T-helper 2 cell treated with Interferon-gamma antibody and Interleukin-4, amounts not matched to agents 5 μg/mL and 100 μg/mL, for 36 hours (primary cell): ENCODE measurements around the gene TPM4.
A peak's percentile ranks its signal among the peaks of the same experiment; 100 is the strongest.
"Not testable (repeated sequence)": the region's sequence is repeated elsewhere in the genome, so short reads cannot be mapped to it uniquely, and the experiment has no call there.

ENCODE experiments used
- DNase-seq: peaks from one replicate; pipeline ENCODE4 v3.0.0; 2021; ENCODE audit warnings: low spot score
- H3K27ac Mint-ChIP-seq: one replicate; pipeline ENCODE4 v1.8.0; 2021; ENCODE audit warnings: mild to moderate bottlenecking, mixed read lengths
- H3K27me3 Mint-ChIP-seq: one replicate; pipeline ENCODE4 v1.8.0; 2021; ENCODE audit warnings: low read depth, mixed read lengths
- H3K36me3 Mint-ChIP-seq: one replicate; pipeline ENCODE4 v1.8.0; 2021; ENCODE audit warnings: low read depth, mixed read lengths
- H3K4me1 Mint-ChIP-seq: one replicate; pipeline ENCODE4 v1.8.0; 2021; ENCODE audit warnings: low read depth, mixed read lengths
- H3K4me3 Mint-ChIP-seq: one replicate; pipeline ENCODE4 v1.8.0; 2022; ENCODE audit warnings: mild to moderate bottlenecking, moderate library complexity, mixed read lengths
- H3K9me3 Mint-ChIP-seq: one replicate; pipeline ENCODE4 v1.8.0; 2021; ENCODE audit warnings: mixed read lengths

The TPM4 gene

DNA sequence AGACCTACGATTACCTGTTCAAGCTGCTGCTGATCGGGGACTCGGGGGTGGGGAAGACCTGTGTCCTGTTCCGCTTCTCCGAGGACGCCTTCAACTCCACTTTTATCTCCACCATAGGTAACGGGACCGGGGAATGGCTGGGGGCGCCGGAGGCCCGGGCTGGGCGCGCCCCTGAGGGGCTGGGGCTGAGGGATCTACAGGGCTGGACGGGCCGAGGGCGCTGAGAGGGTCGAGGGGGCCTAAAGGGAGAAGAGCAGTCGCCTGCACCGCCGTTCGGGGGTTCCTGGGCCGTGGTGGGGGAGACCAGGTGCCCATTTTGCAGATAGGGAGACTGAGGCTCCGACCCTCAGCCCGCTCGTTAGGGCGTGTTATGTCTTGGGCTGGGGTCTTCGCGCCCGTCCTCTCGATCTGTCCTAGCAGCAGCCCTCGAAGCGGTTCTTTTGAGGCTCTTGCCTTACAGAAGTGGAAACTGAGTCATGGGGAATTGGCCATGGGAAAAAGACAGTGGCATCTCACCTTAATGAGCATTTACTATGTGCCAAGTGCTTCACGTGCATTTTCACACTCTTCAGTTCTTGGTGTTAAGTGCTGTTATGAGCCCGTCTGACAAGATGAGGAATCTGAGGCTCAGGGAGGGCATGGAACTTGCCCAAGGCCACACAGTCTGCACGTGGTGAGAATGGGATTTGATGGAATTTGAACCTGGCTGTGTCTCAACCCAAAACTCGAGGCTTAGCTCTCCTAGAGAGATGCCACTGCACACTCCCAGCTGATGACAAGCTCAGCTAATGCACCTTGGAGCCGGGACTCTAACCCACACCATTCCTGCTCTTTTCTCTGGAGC lies 35.8 kb downstream of the TPM4 start:
- Mint-ChIP-seq H3K9me3 (no peaks in the 10 kb centered on the region), H3K36me3 (peaks cover 26% of the 10 kb centered on the region), H3K27me3 (no peaks in the 10 kb centered on the region), H3K27ac (peak overlapping the region; percentile 93), H3K4me1 (peaks cover 31% of the 10 kb centered on the region), H3K4me3 (peak overlapping the region; percentile 94)
- no peak for DNase-seq

DNA sequence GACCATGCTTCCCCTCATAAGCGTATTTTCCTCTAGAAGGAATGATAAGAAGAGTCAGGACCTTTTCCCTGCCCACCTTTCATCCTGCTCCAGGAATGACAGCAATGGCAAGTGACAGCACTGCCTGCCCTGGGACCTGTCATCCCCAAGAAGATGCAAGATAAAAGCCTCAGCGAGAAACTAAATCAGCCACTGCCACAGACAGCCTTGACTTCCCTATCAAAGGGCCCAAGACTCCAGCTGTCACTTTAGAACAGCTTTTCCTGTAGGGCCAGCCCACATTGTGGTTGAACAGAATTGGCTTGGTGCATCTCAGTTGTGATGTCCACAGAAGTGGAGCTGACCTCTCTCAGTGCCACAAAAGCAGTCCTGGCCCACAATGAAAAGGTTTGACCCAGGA lies 36.5 kb downstream of the TPM4 start:
- Mint-ChIP-seq H3K4me1 (peaks cover 38% of the 10 kb centered on the region), H3K27me3 (no peaks in the 10 kb centered on the region), H3K4me3 (peak overlapping the region; percentile 94), H3K36me3 (peaks cover 32% of the 10 kb centered on the region), H3K9me3 (no peaks in the 10 kb centered on the region), H3K27ac (peak overlapping the region; percentile 93)
- DNase-seq: no peak

DNA sequence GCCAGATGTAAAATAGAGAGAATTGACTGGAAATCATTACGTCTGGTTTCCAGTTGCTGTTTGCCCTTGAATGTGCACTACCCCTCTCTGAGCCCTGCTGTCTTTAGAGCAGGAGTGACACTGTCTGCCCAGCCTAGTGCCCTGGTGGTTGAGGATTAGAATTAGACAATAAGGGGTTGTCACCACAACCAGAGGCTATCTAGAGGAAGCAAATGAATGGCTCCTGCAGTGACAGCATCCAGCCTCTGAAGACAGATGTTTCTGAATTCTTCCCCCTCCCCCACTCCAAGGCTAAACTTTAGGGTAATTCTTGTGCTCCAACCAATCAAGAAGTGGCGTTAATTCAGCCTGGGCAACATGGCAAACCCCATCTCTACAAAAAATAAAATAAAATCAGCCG lies 37.4 kb downstream of the TPM4 start:
- H3K36me3 Mint-ChIP-seq: peaks cover 38% of the 10 kb centered on the region
- peak overlapping the region; percentile 72 for H3K27ac Mint-ChIP-seq
- DNase-seq: no peak
- H3K4me3 Mint-ChIP-seq: peak overlapping the region; percentile 66
- H3K9me3 Mint-ChIP-seq: no peaks in the 10 kb centered on the region
- H3K27me3 Mint-ChIP-seq: no peaks in the 10 kb centered on the region
- peaks cover 47% of the 10 kb centered on the region for H3K4me1 Mint-ChIP-seq

DNA sequence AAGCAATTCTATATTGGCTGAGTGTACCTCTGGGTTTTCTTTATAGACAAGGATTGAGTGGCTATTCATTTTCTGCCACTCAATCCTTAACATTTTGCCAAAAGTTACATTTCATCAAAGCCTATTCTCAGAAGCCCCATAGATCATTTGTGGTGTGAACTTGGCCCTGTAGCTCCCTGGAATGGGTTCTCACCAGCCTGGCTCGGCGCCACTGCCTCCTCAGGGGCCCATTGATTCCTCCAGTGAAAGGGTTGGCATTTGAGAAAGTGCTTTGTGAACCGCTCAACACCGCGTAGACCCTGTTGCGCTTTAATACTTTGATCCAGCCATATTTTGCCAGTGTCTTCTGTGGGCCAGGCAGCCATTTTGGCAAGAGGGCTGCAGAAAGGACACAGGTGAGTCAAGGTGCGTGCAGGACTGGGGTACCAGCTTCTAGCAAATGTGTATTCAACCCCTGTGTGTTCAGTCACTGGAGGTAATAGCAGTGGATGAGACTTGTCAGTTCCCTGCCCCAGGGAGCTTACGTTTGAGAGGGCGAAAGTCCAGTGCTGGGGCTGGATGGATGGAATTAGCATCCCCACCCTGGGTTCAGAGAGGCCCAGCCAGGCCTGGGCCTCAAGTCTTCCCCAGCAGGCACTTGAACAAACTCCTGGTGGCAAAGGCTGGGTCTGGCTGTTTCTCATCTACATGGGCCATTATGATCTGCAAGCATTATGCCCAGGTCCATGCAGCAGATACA lies 39.2 kb downstream of the TPM4 start:
- Mint-ChIP-seq H3K36me3 (peaks cover 51% of the 10 kb centered on the region), H3K27ac (peak overlapping the region; percentile 81), H3K4me3 (peak overlapping the region; percentile 59), H3K9me3 (no peaks in the 10 kb centered on the region), H3K4me1 (peaks cover 60% of the 10 kb centered on the region), H3K27me3 (no peaks in the 10 kb centered on the region)
- no peak for DNase-seq

DNA sequence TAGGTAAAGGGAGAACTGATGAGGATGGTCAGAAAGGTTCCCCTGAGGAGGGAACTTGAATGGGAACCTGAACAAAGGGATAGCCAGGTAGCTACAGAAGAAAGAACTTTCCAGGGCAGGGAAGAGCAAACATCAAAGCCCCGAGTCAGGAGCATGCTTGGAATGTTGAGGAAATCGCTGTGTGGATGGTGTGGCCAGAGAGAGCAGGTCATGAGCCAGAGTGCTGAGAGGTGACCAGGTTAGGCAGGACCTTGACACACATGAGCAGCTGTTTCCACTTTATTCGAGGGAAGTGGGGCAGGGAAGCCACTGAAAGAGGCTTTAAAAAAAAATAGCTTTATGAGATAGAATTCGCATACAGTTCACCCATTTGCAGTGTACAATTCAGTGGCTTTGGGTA lies 39.8 kb downstream of the TPM4 start:
- Mint-ChIP-seq H3K9me3 (no peaks in the 10 kb centered on the region), H3K4me3 (peak overlapping the region; percentile 59), H3K4me1 (peaks cover 58% of the 10 kb centered on the region), H3K27ac (peak overlapping the region; percentile 81), H3K36me3 (peaks cover 54% of the 10 kb centered on the region), H3K27me3 (no peaks in the 10 kb centered on the region)
- no peak for DNase-seq

DNA sequence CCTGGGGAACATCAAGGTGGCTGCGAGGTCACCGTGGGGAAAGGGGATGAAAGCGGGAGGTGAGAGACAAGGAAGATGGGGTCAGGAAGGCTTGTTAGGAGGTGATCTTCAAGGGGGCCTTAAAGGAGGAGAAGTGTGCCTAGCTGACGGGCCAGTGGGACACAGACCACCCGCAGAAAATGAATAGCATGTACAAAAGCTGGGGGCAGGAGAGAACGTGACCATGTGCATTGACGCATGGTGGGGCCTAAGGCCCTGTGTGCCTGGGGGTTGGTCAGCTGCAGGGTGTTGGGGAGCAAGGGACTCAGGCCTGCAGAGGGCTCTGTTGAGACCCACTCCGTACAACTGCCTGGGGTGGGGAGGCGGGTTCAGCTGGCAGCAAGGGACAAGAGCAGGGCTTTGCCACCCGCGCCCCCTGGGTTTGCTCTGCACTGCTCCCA lies 41.3 kb downstream of the TPM4 start:
- no peaks in the 10 kb centered on the region for H3K27me3 Mint-ChIP-seq
- peak overlapping the region; percentile 95 for H3K27ac Mint-ChIP-seq
- DNase-seq: no peak

DNA sequence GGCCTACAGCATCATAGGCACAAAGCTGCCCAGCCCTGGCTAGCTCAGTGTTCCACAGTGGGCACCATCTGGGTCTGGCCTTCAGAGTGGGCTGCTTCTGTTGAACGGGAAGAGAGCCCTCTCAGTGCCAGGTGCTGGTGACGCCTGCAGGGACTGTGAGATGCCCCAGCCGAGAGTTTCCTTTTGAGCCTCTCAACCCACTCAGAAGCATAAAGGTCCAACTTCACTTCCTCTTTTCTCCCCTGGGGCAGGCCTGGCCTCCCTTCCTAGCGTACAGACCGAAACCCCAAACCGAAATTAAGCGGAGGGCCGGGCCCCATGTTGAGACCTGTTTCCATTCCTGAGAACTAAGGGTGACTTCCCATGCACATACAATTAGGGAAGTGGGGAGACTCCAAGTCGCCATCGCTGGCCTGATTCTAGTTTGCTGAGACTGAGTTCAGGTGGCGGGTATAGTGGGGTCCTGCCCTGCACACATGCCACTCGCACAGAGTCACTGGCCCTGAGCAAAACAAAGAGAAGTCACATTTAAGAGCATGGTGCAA lies 42.3 kb downstream of the TPM4 start:
- peak overlapping the region; percentile 80 for H3K4me3 Mint-ChIP-seq
- peak; percentile 78 for DNase-seq
- H3K36me3 Mint-ChIP-seq: peaks cover 63% of the 10 kb centered on the region

More for the DNA sequence above, 41.3 kb downstream of the TPM4 start:
- no peaks in the 10 kb centered on the region for H3K9me3 Mint-ChIP-seq
- H3K36me3 Mint-ChIP-seq: peaks cover 62% of the 10 kb centered on the region
- H3K4me3 Mint-ChIP-seq: peak overlapping the region; percentile 61
- H3K4me1 Mint-ChIP-seq: peaks cover 53% of the 10 kb centered on the region

DNA sequence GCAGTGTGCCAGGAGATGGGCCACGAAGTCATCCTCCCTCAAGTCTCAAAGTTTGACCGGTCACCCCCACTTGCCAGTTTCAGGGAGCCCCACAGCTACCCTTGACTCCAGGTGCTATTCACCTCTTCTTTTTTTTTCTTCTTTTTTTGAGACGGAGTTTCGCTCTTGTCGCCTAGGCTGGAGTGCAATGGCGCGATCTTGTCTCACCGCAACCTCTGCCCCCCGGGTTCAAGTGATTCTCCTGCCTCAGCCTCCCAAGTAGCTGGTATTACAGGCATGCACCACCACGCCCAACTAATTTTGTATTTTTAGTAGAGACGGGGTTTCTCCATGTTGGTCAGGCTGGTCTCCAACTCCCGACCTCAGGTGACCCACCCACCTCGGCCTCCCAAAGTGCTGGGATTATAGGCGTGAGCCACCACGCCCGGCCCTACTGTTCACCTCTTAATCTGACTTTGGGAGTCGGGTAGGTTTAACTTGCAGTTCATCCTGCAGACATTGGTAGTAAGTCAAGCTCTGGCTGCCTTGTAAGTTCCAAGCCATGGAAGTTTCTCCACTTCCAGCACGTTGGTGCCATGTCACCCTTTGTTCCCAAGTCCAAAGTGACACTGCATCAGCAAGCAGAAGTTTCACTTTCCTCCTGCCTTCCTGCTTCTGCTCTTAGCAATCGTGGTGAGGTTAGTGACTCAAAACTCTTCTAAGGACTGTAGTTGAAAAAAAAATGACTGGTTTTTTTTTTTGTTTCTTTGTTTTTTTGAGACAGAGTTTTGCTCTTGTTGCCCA lies 43.0 kb downstream of the TPM4 start:
- H3K27me3 Mint-ChIP-seq, H3K9me3 Mint-ChIP-seq: not testable (repeated sequence)
- Mint-ChIP-seq H3K4me1 (peaks cover 45% of the 10 kb centered on the region), H3K27ac (peak overlapping the region; percentile 95), H3K4me3 (peak overlapping the region; percentile 80), H3K36me3 (peaks cover 66% of the 10 kb centered on the region)
- DNase-seq: peak; percentile 66

More for the DNA sequence above, 42.3 kb downstream of the TPM4 start:
- Mint-ChIP-seq H3K27ac (peak overlapping the region; percentile 95), H3K9me3 (no peaks in the 10 kb centered on the region), H3K4me1 (peaks cover 49% of the 10 kb centered on the region), H3K27me3 (no peaks in the 10 kb centered on the region)

DNA sequence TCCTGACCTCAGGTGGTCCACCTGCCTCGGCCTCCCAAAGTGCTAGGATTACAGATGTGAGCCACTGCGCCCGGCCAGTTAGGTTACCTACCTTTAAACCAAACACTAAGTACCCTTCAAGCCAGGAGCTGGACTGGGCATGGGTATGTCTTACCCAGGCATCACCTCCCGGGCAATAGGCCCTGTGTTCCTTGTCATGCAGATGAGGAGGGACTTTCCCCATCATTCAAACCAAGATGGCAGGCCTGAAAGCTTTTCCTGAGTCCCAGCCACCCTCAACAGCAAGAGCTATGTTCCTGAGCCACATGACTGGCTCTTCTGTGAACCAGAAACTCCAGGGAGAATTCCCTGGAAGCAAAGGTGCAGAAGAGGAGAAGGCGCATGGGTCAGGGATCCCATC lies 44.8 kb downstream of the TPM4 start:
- Mint-ChIP-seq H3K4me1 (peaks cover 34% of the 10 kb centered on the region), H3K9me3 (no peaks in the 10 kb centered on the region), H3K4me3 (no peak overlapping the region), H3K27me3 (no peaks in the 10 kb centered on the region), H3K36me3 (peaks cover 69% of the 10 kb centered on the region), H3K27ac (no peak overlapping the region)
- no peak for DNase-seq

DNA sequence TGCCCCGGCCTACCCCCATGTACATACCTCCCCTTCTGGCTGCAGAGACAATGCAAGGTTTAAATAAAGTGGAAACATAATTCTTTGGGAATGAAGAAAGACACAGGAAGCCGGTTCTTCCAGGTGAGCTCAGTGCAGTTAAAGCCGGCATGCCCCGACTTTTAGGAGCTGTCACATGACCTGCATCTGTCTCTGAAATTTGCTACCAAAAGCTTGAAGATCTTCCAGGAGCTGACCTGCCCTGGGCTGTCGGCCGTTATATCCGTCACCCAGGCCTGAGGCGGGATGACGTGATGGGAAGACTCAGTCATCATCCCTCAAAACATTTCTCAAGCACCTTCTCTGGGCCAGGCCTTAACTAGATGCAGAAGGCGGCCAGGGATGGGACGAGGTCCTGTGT lies 45.7 kb downstream of the TPM4 start:
- H3K4me1 Mint-ChIP-seq: peaks cover 31% of the 10 kb centered on the region
- H3K27ac Mint-ChIP-seq: no peak overlapping the region
- H3K9me3 Mint-ChIP-seq: no peaks in the 10 kb centered on the region
- no peak overlapping the region for H3K4me3 Mint-ChIP-seq
- H3K36me3 Mint-ChIP-seq: peaks cover 73% of the 10 kb centered on the region
- H3K27me3 Mint-ChIP-seq: no peaks in the 10 kb centered on the region
- no peak for DNase-seq

DNA sequence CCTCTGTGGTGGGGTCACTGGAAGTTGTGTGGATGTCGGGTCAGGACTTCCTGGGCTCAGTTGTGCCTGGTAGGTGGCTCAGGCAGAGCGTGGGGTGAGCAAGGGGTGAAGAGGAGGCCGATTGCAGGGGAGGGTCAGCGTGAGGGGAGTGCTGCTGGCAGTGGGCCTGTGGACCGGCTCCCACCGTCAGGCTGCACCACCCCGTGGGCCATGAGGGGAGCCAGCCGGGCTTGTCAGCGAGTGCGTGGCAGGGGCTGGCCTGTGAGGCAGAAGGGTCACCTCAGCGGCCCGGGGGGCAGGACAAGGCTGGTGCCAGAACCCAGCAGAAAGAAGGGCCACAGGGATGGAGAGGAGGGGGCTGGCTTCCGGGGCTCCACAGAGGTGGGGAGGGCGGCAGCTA lies 48.7 kb downstream of the TPM4 start:
- peaks cover 1% of the 10 kb centered on the region for H3K4me1 Mint-ChIP-seq
- no peaks in the 10 kb centered on the region for H3K27me3 Mint-ChIP-seq
- DNase-seq: no peak
- no peaks in the 10 kb centered on the region for H3K9me3 Mint-ChIP-seq
- no peak overlapping the region for H3K4me3 Mint-ChIP-seq
- peaks cover 73% of the 10 kb centered on the region for H3K36me3 Mint-ChIP-seq
- no peak overlapping the region for H3K27ac Mint-ChIP-seq

DNA sequence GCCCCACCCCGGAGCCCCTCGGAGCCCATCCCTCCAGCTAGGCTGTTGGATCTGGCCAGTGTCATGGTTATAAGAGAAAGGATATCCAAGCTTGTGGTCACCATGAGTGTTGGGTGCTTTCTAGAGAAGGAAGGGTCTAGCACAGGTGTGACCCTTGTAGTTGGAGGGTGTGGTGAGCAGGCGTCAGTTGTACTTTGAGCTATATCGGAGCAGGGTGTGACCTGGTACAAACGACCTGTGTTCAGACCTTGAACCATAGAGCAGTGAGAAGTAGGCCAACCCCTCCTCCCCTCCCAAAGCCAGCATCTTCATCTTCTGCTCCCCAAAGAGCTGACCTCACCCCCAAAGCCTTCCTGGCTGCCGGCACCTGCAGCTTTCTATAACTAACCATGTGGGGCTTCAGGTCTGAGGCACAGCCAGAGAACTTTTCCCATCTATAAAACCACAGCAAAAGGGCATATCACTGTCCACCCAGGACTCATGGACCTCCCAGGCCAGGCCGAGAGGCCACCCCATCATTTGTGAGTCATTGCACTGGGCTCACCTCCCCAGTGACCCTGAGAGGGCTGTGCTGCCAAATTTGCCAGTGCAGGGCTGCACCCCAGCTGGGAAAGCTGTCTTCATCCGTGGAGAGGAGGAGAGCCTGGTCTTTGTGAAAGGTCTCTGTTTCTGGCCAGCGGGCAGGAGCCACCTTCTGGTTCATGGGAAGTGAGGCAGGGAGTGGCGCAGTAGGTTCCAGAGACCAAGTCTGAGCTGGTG lies 49.6 kb downstream of the TPM4 start:
- Mint-ChIP-seq H3K4me3 (no peak overlapping the region), H3K36me3 (peaks cover 78% of the 10 kb centered on the region), H3K27ac (no peak overlapping the region), H3K4me1 (no peaks in the 10 kb centered on the region), H3K27me3 (no peaks in the 10 kb centered on the region), H3K9me3 (no peaks in the 10 kb centered on the region)
- no peak for DNase-seq

DNA sequence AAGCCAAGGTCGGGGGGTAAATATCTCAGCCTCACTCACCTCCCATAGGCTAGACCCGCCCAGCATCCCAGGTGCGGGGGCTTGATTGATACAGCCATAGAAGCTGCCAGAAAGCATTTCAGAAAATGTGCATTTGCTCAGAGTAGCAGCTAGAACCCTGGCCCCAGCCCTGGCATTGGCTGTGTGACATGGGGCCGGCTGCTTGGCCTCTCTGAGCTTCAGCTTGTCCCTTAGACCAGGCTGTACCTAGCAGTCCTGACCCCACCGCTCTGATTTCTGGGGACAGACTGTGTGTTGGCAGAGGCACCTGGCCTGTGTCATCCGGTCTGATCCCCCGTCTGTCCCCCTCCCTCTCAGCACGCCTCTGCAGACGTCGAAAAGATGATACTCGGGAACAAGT lies 50.8 kb downstream of the TPM4 start:
- Mint-ChIP-seq H3K9me3 (peaks cover 5% of the 10 kb centered on the region), H3K36me3 (peaks cover 79% of the 10 kb centered on the region), H3K27ac (no peak overlapping the region), H3K27me3 (no peaks in the 10 kb centered on the region), H3K4me3 (no peak overlapping the region), H3K4me1 (no peaks in the 10 kb centered on the region)
- no peak for DNase-seq
